Measurements from ENCODE around the gene RAET1E.
"Not testable (repeated sequence)": the region's sequence is repeated elsewhere in the genome, so short reads cannot be mapped to it uniquely, and the experiment has no call there.

The RAET1E gene

GRCh38 chr6:149859938-149860337 lies 38.0 kb downstream of the RAET1E start:
- no peak for DNase-seq

GRCh38 chr6:149859368-149859767 lies 38.5 kb downstream of the RAET1E start:
- no peak for DNase-seq

GRCh38 chr6:149857541-149857940 lies 40.4 kb downstream of the RAET1E start:
- DNase-seq = no peak

GRCh38 chr6:149856256-149856994 lies 41.5 kb downstream of the RAET1E start:
- DNase-seq = no peak

- no peak for DNase-seq
Observed at GRCh38 chr6:149855741-149856140, 42.2 kb downstream of the RAET1E start.

GRCh38 chr6:149855040-149855654 lies 42.8 kb downstream of the RAET1E start:
- no peak for DNase-seq

- DNase-seq = no peak
Observed at GRCh38 chr6:149854532-149854931, 43.4 kb downstream of the RAET1E start.

- not testable (repeated sequence) for DNase-seq
Observed at GRCh38 chr6:149854017-149854416, 43.9 kb downstream of the RAET1E start.

GRCh38 chr6:149852881-149853280 lies 45.0 kb downstream of the RAET1E start:
- no peak for DNase-seq

GRCh38 chr6:149852180-149852579 lies 45.7 kb downstream of the RAET1E start:
- no peak for DNase-seq

GRCh38 chr6:149851461-149852110 lies 46.3 kb downstream of the RAET1E start:
- DNase-seq = no peak

GRCh38 chr6:149848343-149848742 lies 49.6 kb downstream of the RAET1E start:
- not testable (repeated sequence) for DNase-seq
